Erythroblast (primary cell): ENCODE measurements around the gene BRS3.

Experiments used
- GATA1 ChIP-seq: IDR thresholded peaks from 2 replicates; pipeline ENCODE4 v1.6.1; 2011; ENCODE audit warnings: low read depth, mild to moderate bottlenecking, control low read depth, low read length, moderate library complexity
- POLR2A ChIP-seq: IDR thresholded peaks from 2 replicates; pipeline ENCODE4 v1.6.1; 2011; ENCODE audit warnings: mild to moderate bottlenecking, low read length

DNA sequence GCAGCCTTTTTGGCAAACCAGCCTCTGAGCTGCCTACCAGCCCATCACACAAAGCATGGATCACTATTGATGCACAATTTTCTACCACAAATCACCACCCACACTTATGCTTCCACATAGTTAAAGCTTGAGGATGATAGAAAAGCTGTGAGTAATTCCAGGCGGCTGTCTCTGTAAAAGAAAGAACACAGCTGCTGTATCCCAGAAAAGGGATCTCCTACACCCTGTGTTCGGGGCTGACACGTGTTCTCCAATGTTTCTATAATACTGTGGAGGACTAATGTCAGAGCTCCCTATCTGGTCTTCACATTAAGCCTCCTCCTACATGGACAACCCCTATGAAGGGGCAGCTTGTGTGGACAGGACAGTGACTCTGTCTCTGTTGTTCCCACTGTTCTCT is 12.5 kb upstream of the BRS3 start:
- TF ChIP-seq POLR2A, result no peak
- TF ChIP-seq GATA1, result no peak
